GM23248 (cell line): ENCODE measurements around the gene NEGR1.

ENCODE experiments used
- EZH2 ChIP-seq: fragments of 200-600 bp; sonication (generic); IDR thresholded peaks from 2 replicates; pipeline ENCODE4 v1.6.1; 2018; ENCODE audit warnings: antibody characterized with exemption, mild to moderate bottlenecking; ENCODE audit not compliant: insufficient read depth, poor library complexity, severe bottlenecking
- EZH2phosphoT487 ChIP-seq: fragments of 200-600 bp; sonication (generic); IDR thresholded peaks from 2 replicates; pipeline ENCODE4 v1.6.1; 2018; ENCODE audit warnings: antibody characterized with exemption, moderate library complexity, mild to moderate bottlenecking, low read depth; ENCODE audit not compliant: insufficient read depth

DNA sequence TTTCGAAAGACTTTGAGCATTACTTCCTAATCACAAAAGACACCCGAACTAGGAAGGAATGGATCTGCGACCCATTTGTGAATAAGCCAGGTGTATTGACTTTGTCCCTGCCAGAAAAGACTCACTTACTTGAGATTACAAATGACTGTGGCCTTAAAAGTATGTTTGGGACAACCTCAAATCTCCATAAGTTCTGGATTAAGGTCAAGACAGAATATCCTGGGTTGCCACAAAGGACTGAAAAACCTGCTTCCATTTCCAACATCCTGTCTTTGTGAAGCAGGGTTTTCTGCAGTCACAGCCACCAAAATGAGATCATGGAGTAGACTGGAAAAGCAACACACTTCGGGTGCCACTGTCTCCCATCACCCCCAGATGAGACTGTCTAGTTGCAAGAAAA, 664.1 kb downstream of the NEGR1 start:
- TF ChIP-seq EZH2, result no peak
- TF ChIP-seq EZH2phosphoT487, result no peak
